Motor neuron (in vitro differentiated cells): Measurements from ENCODE around the gene ITCH. TPM values are rescaled to one million over a fixed set of nuclear protein-coding genes. Genes with fewer than 3 reads are reported as not detected.

ENCODE experiments used
- ATAC-seq, 8 experiments: fragments of 200-7000 bp; cut with Tn5 transposase; replicated peaks in 6 of 8; 2 replicates each; pipeline ENCODE4 v1.8.0; 2021; ENCODE audit warnings: mild to moderate bottlenecking in 8 of 8, moderate library complexity in 8 of 8
- H3K27ac ChIP-seq, 2 donors: fragments of 250-450 bp; sonication (Bioruptor Pico); 2 replicates each; pipeline ENCODE4 v1.9.0; 2021; ENCODE audit warnings: antibody characterized with exemption in 2 of 2, mild to moderate bottlenecking in 2 of 2, moderate library complexity in 1 of 2
- H3K4me1 ChIP-seq, 2 donors: fragments of 250-450 bp; sonication (Bioruptor Pico); replicated peaks in 1 of 2; 2 replicates each; pipeline ENCODE4 v1.6.1; 2021; ENCODE audit warnings: antibody characterized with exemption in 2 of 2, mild to moderate bottlenecking in 2 of 2, moderate library complexity in 1 of 2
- H3K4me3 ChIP-seq, 5 donors: fragments of 250-450 bp; sonication (Bioruptor Pico); 2 replicates each; pipeline ENCODE4 v1.9.0; 2021; ENCODE audit warnings: antibody characterized with exemption in 5 of 5, mild to moderate bottlenecking in 5 of 5, moderate library complexity in 4 of 5
- WGBS, 10 experiments: fragments of 450-650 bp; shearing (Covaris generic); methylation state at CpG; one replicate each; pipeline ENCODE4 v1.0.0; 2022; 5-methylcytosine and 5-hydroxymethylcytosine counted together
- in situ Hi-C, 9 experiments: fragments of 400-800 bp; cut with MboI; loops; one replicate each; pipeline ENCODE4 v1.15.0; 2021; ENCODE audit warnings: low sequenced_read_pairs in 9 of 9, low pct_unique_long_range_greater_than_20kb in 2 of 9; ENCODE audit not compliant: unreplicated experiment in 9 of 9
- total RNA-seq, 8 experiments: library from RNA; unstranded; fragments of 300-600 nt; gene quantifications; 2 replicates each; pipeline versions ENCODE4 v1.2.3 to v1.2.4, GENCODE V29; 2022

Gene ITCH
- total RNA-seq, 8 experiments from 2014 or later: 27.4 to 111 (median 39.0) TPM

GRCh38 chr20:34530342-34530741 lies 167.3 kb downstream of the ITCH start:
- Histone ChIP-seq H3K4me3 (no peak overlapping the region), H3K27ac (no peak overlapping the region), H3K4me1 (no peaks in the 10 kb centered on the region)
- WGBS, 10 experiments: 53 to 90% (median 80%) methylated on average over 2 to 3 of the region's 5 CpGs; no CpG with 5 or more reads in 5 of the 10 experiments
- ATAC-seq: no peak
- in situ Hi-C loops: loop anchor here in 1 of 9 experiments (25.0 kb wide), 1 partner anchor 182 kb away; the partner anchor contains the start of gene TP53INP2

DNA sequence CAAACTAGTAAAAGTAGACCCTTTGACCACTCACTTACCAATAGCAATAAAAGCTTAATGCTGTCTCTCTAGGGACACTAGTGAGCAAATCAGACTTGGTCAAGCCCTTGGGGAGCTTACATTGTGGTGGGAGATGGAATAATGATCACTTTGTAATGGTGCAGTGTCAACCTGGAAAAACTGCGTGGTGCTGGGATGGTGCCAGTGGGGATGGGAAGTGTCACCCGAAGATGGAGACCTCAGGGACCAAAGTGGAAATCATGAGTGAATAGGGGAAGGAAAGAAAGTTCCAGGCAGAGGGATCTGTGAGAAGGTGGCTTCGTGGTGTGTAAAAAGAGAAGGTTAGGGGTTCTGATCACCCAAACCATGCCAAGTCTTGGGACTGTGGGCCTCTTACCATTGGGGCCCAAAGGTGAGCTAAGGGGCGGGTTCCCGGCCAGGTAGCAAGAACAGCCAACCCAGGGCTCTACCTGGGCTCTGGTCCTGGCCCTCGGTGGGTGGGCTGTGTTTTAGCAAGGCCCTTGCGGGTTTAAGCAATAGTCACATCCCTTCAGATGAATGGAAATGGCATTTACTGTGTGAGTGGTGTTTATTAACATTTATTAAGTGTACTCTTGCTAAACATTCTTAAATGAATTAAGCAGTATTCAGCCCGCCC lies 168.7 kb downstream of the ITCH start:
- in situ Hi-C loops: loop anchor here in 1 of 9 experiments (25.0 kb wide), 1 partner anchor 181 kb away; the partner anchor contains the start of gene TP53INP2
- no peak for ATAC-seq
- 85 to 100% (median 97%) methylated on average over 1 to 5 of the region's 8 CpGs; no CpG with 5 or more reads in 2 of the 10 experiments for WGBS, 10 experiments
- no peak overlapping the region for H3K4me3 ChIP-seq
- H3K4me1 ChIP-seq: no peaks in the 10 kb centered on the region
- no peak overlapping the region for H3K27ac ChIP-seq

GRCh38 chr20:34532320-34532719 lies 169.2 kb downstream of the ITCH start:
- Histone ChIP-seq H3K4me1 (no peaks in the 10 kb centered on the region), H3K4me3 (no peak overlapping the region), H3K27ac (no peak overlapping the region)
- WGBS, 10 experiments: 43 to 95% (median 90%) methylated on average over 1 to 7 of the region's 8 CpGs; no CpG with 5 or more reads in 4 of the 10 experiments
- ATAC-seq: no peak
- in situ Hi-C loops: loop anchor here in 1 of 9 experiments (25.0 kb wide), 1 partner anchor 180 kb away; the partner anchor contains the start of gene TP53INP2

DNA sequence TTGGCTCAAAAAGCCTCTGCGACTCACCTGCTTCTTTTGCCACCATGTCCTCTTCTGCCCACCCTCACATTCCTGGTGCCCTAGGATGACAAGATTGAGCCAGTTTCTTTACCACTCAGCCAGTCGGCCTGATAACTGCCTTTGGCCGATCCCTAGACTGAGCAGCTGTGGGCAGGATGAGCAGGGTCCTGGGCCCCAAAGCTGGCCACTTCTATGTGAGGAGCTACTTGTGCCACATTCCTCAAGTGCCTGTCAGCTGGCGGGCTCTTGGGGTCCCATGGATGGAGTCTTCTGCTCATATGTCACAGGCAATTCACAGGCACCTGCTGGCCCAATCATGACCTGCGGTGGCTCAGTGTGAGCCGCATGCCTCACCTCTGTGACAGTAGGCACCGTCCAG lies 169.7 kb downstream of the ITCH start:
- 57 to 100% (median 100%) methylated on average over 1 to 5 of the region's 7 CpGs; no CpG with 5 or more reads in 3 of the 10 experiments for WGBS, 10 experiments
- ATAC-seq: no peak

GRCh38 chr20:34534391-34535165 lies 171.5 kb downstream of the ITCH start:
- Histone ChIP-seq H3K27ac (no peak overlapping the region), H3K4me1 (no peaks in the 10 kb centered on the region), H3K4me3 (no peak overlapping the region)
- in situ Hi-C loops: loop anchor here in 1 of 9 experiments (25.0 kb wide), 1 partner anchor 178 kb away; the partner anchor contains the start of gene TP53INP2
- 73 to 100% (median 91%) methylated on average over 1 to 4 of the region's 15 CpGs; no CpG with 5 or more reads in 2 of the 10 experiments for WGBS, 10 experiments
- ATAC-seq: no peak

More for the DNA sequence above, 169.7 kb downstream of the ITCH start:
- in situ Hi-C loops: loop anchor here in 1 of 9 experiments (25.0 kb wide), 1 partner anchor 180 kb away; the partner anchor contains the start of gene TP53INP2
- H3K4me3 ChIP-seq: no peak overlapping the region
- no peak overlapping the region for H3K27ac ChIP-seq
- no peaks in the 10 kb centered on the region for H3K4me1 ChIP-seq

DNA sequence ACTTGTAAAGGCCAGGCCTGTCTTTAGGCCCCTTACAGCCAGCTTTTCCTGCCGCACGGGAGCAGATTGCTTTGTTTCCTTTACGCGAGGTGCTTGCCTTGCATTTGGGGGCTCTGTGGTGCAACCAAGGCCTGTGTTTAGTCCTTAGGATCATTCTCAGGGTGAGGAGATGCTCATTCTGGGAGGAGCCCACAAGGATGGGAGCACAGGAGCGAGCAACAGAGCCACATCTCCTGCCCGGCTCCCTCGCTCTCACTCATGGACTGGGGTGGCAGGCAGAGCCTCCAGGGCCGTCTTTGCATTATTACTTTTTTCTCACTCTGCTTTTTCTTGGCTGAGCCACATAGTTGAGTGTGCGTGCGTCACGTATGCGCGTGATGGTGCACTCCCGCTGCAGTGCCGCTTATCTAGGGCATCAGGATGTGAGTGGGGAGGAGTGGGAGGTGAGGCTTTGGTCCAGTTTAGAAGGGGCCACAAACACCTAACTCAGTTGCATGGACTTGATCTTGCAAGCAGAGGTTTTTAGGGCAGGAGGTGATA lies 172.3 kb downstream of the ITCH start:
- H3K4me3 ChIP-seq: no peak overlapping the region
- no peak overlapping the region for H3K27ac ChIP-seq
- ATAC-seq: no peak
- in situ Hi-C loops: loop anchor here in 1 of 9 experiments (25.0 kb wide), 1 partner anchor 177 kb away; the partner anchor contains the start of gene TP53INP2
- H3K4me1 ChIP-seq: no peaks in the 10 kb centered on the region
- 75 to 100% (median 84%) methylated on average over 1 to 13 of the region's 15 CpGs; no CpG with 5 or more reads in 5 of the 10 experiments for WGBS, 10 experiments

GRCh38 chr20:34535857-34536256 lies 172.8 kb downstream of the ITCH start:
- ATAC-seq: peak in 2 of 8 experiments; percentile 79 to 81
- in situ Hi-C loops: loop anchor here in 1 of 9 experiments (25.0 kb wide), 1 partner anchor 176 kb away; the partner anchor contains the start of gene TP53INP2
- 100% methylated on average over 1 to 2 of the region's 2 CpGs; no CpG with 5 or more reads in 7 of the 10 experiments for WGBS, 10 experiments
- Histone ChIP-seq H3K27ac (no peak overlapping the region), H3K4me1 (no peaks in the 10 kb centered on the region), H3K4me3 (no peak overlapping the region)

- in situ Hi-C loops: loop anchor here in 1 of 9 experiments (25.0 kb wide), 1 partner anchor 175 kb away; the partner anchor contains the start of gene TP53INP2
Observed at GRCh38 chr20:34536798-34537394, 173.8 kb downstream of the ITCH start.

GRCh38 chr20:34537651-34538050 lies 174.6 kb downstream of the ITCH start:
- WGBS, 10 experiments: 60 to 100% (median 94%) methylated on average over 1 to 7 of the region's 8 CpGs; no CpG with 5 or more reads in 5 of the 10 experiments

More at GRCh38 chr20:34536798-34537394, 173.8 kb downstream of the ITCH start:
- no peak overlapping the region for H3K27ac ChIP-seq
- no peaks in the 10 kb centered on the region for H3K4me1 ChIP-seq
- ATAC-seq: peak in 3 of 8 experiments; percentile 45 to 87 (median 46)
- WGBS, 10 experiments: 78 to 100% methylated on average over 1 to 8 of the region's 10 CpGs; no CpG with 5 or more reads in 8 of the 10 experiments
- H3K4me3 ChIP-seq: no peak overlapping the region

GRCh38 chr20:34538671-34539123 lies 175.6 kb downstream of the ITCH start:
- no peak overlapping the region for H3K4me3 ChIP-seq
- WGBS, 10 experiments: 0 to 93% (median 33%) methylated on average over 1 to 4 of the region's 5 CpGs; no CpG with 5 or more reads in 4 of the 10 experiments
- peak in 5 of 8 experiments; percentile 22 to 47 (median 36) for ATAC-seq
- in situ Hi-C loops: loop anchor here in 1 of 9 experiments (25.0 kb wide), 1 partner anchor 174 kb away; the partner anchor contains the start of gene TP53INP2
- no peak overlapping the region for H3K27ac ChIP-seq
- H3K4me1 ChIP-seq: peaks cover 4 to 7% of the 10 kb centered on the region in 2 donors

More at GRCh38 chr20:34537651-34538050, 174.6 kb downstream of the ITCH start:
- Histone ChIP-seq H3K4me1 (no peaks in the 10 kb centered on the region), H3K27ac (no peak overlapping the region), H3K4me3 (no peak overlapping the region)
- in situ Hi-C loops: loop anchor here in 1 of 9 experiments (25.0 kb wide), 1 partner anchor 175 kb away; the partner anchor contains the start of gene TP53INP2
- ATAC-seq: no peak

GRCh38 chr20:34539756-34540155 lies 176.7 kb downstream of the ITCH start:
- Histone ChIP-seq H3K4me1 (peaks cover 7% of the 10 kb centered on the region in 2 donors), H3K4me3 (no peak overlapping the region), H3K27ac (no peak overlapping the region)
- 90 to 100% (median 99%) methylated on average over 1 to 6 of the region's 8 CpGs; no CpG with 5 or more reads in 2 of the 10 experiments for WGBS, 10 experiments
- no peak for ATAC-seq
- in situ Hi-C loops: loop anchor here in 1 of 9 experiments (25.0 kb wide), 1 partner anchor 173 kb away; the partner anchor contains the start of gene TP53INP2
